Stimulated activated CD8-positive, alpha-beta memory T cell treated with anti-CD3 and anti-CD28 coated beads, Interleukin-7, amount 100 ng/mL, for 4 hours (primary cell): ENCODE data around the gene STX1A.

ENCODE experiments used
- DNase-seq, 2 donors: peaks; one replicate each; pipeline ENCODE4 v3.0.0-alpha.2; 2020; ENCODE audit warnings: low read depth in 2 of 2

The STX1A gene

GRCh38 chr7:73649576-73649975 is 69.9 kb downstream of the STX1A start:
- DNase-seq = no peak
